KMS-11 (cell line): ENCODE results near the gene TCF19.
"Not testable (repeated sequence)": the region's sequence is repeated elsewhere in the genome, so short reads cannot be mapped to it uniquely, and the experiment has no call there.

Experiments used
- H2AFZ ChIP-seq: fragments of 200-600 bp; sonication (generic); 2 replicates; pipeline ENCODE4 v1.6.1; 2016; ENCODE audit warnings: antibody characterized with exemption, mixed run types, low read depth
- H3K27ac ChIP-seq: fragments of 200-600 bp; sonication (generic); 2 replicates; pipeline ENCODE4 v1.6.1; 2016; ENCODE audit warnings: mild to moderate bottlenecking, mixed run types
- H3K27me3 ChIP-seq: fragments of 200-600 bp; sonication (generic); 2 replicates; pipeline ENCODE4 v1.6.1; 2017; ENCODE audit warnings: mild to moderate bottlenecking, low read depth, mixed run types, moderate library complexity; ENCODE audit not compliant: insufficient read depth
- H3K36me3 ChIP-seq: fragments of 200-600 bp; sonication (generic); 2 replicates; pipeline ENCODE4 v1.6.1; 2017; ENCODE audit warnings: mild to moderate bottlenecking, mixed run types; ENCODE audit not compliant: insufficient read depth
- H3K4me1 ChIP-seq: fragments of 200-600 bp; sonication (generic); 2 replicates; pipeline ENCODE4 v1.6.1; 2016; ENCODE audit warnings: mild to moderate bottlenecking, low read depth, mixed run types; ENCODE audit not compliant: poor library complexity, severe bottlenecking
- H3K4me2 ChIP-seq: fragments of 200-600 bp; sonication (generic); 2 replicates; pipeline ENCODE4 v1.7.0; 2016; ENCODE audit warnings: mild to moderate bottlenecking, mixed run types
- H3K4me3 ChIP-seq: fragments of 200-600 bp; sonication (generic); IDR thresholded peaks from 2 replicates; pipeline ENCODE4 v1.6.1; 2017; ENCODE audit warnings: low read depth, low read length, mixed read lengths; ENCODE audit not compliant: insufficient read depth
- H3K79me2 ChIP-seq: fragments of 200-600 bp; sonication (generic); 2 replicates; pipeline ENCODE4 v1.6.1; 2016; ENCODE audit warnings: low read depth, mixed run types; ENCODE audit not compliant: insufficient read depth
- H3K9ac ChIP-seq: fragments of 200-600 bp; sonication (generic); 2 replicates; pipeline ENCODE4 v1.6.1; 2016; ENCODE audit warnings: mild to moderate bottlenecking, mixed run types
- H4K20me1 ChIP-seq: fragments of 200-600 bp; sonication (generic); 2 replicates; pipeline ENCODE4 v1.6.1; 2016; ENCODE audit warnings: mild to moderate bottlenecking, mixed run types; ENCODE audit not compliant: insufficient read depth
- CTCF ChIP-seq: fragments of 200-600 bp; sonication (generic); conservative IDR thresholded peaks from 2 replicates; pipeline ENCODE4 v1.6.1; 2017; ENCODE audit warnings: low read depth, mild to moderate bottlenecking, antibody characterized with exemption, low read length, moderate library complexity, mixed read lengths

Gene TCF19

GRCh38 chr6:31165986-31166385, 7.6 kb downstream of the TCF19 start:
- Histone ChIP-seq H3K4me1 (peaks cover 30% of the 10 kb centered on the region), H3K27me3 (no peaks in the 10 kb centered on the region), H3K9ac (no peak overlapping the region), H4K20me1 (0 out of 2 replicates have a peak, but pooled peaks cover 4% of the 10 kb centered on the region), H2AFZ (no peak overlapping the region), H3K36me3 (no peaks in the 10 kb centered on the region), H3K4me3 (no peak overlapping the region), H3K4me2 (no peak overlapping the region), H3K27ac (no peak overlapping the region), H3K79me2 (no peaks in the 10 kb centered on the region)
- no peak for TF ChIP-seq CTCF

- H3K4me3 ChIP-seq: no peak overlapping the region
- 0 out of 2 replicates have a peak, but pooled peaks cover 4% of the 10 kb centered on the region for H4K20me1 ChIP-seq
- H2AFZ ChIP-seq: no peak overlapping the region
- H3K27me3 ChIP-seq: no peaks in the 10 kb centered on the region
- no peaks in the 10 kb centered on the region for H3K79me2 ChIP-seq
- no peak overlapping the region for H3K27ac ChIP-seq
- H3K4me2 ChIP-seq: no peak overlapping the region
- H3K4me1 ChIP-seq: peaks cover 19% of the 10 kb centered on the region
- H3K9ac ChIP-seq: no peak overlapping the region
- no peak for TF ChIP-seq CTCF
- no peaks in the 10 kb centered on the region for H3K36me3 ChIP-seq
Measured at GRCh38 chr6:31168606-31169005, 10.2 kb downstream of the TCF19 start.

GRCh38 chr6:31169123-31169857, 10.9 kb downstream of the TCF19 start:
- no peak overlapping the region for H3K4me3 ChIP-seq
- TF ChIP-seq CTCF: no peak
- H2AFZ ChIP-seq: no peak overlapping the region
- no peak overlapping the region for H3K27ac ChIP-seq
- H3K36me3 ChIP-seq: no peaks in the 10 kb centered on the region
- peaks cover 12% of the 10 kb centered on the region for H3K4me1 ChIP-seq
- 0 out of 2 replicates have a peak, but pooled peaks cover 4% of the 10 kb centered on the region for H4K20me1 ChIP-seq
- no peaks in the 10 kb centered on the region for H3K27me3 ChIP-seq
- H3K4me2 ChIP-seq: no peak overlapping the region
- no peaks in the 10 kb centered on the region for H3K79me2 ChIP-seq
- H3K9ac ChIP-seq: no peak overlapping the region

DNA sequence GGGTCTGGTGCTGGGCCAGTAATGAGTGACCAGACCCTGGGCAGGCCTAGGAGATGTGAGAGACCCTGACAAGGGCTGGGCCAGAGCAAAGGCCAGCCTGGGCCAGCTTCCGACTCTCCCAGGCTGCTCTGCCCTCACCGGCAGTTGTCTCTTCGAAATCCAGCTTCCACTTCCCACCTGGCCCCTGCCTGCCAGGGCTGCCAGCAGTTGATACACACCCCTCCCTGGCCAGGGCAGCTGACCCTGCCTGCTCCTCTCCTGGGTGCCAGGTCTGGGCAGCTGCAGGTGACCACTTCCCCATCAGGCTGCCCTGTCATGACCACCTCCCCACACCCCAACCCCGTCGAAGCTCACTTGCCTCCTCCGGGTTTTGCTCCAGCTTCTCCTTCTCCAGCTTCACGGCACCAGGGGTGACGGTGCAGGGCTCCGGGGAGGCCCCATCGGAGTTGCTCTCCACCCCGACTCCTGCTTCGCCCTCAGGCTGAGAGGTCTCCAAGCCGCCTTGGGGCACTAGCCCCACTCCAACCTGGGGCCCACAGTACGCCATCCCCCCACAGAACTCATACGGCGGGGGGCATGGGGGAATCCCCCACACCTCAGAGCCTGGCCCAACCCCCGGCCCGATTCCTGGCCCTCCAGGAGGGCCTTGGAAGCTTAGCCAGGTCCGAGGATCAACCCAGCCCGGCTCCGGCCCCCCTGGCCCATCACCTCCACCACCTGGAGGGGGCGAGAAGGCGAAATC, 11.6 kb downstream of the TCF19 start:
- H3K79me2 ChIP-seq, H3K4me1 ChIP-seq, H3K4me2 ChIP-seq, H3K36me3 ChIP-seq, H3K4me3 ChIP-seq, H2AFZ ChIP-seq, H4K20me1 ChIP-seq, H3K27ac ChIP-seq, H3K27me3 ChIP-seq, H3K9ac ChIP-seq: not testable (repeated sequence)

- Histone ChIP-seq H3K36me3 (no peaks in the 10 kb centered on the region), H3K27me3 (no peaks in the 10 kb centered on the region), H2AFZ (no peak within 1 kb of the TSS), H4K20me1 (no peaks in the 10 kb centered on the region), H3K4me1 (peaks cover under 1% of the 10 kb centered on the region), H3K4me3 (no peak within 1 kb of the TSS), H3K4me2 (no peak within 1 kb of the TSS), H3K79me2 (no peaks in the 10 kb centered on the region), H3K27ac (no peak within 1 kb of the TSS), H3K9ac (no peak within 1 kb of the TSS)
- no peak for TF ChIP-seq CTCF
Measured at GRCh38 chr6:31170600-31170881, 12.2 kb downstream of the TCF19 start, which contains the start of gene POU5F1. Gene POU5F1, minus strand, starts transcription at chr6:31170682. Its CDS starts 62 bp downstream, at chr6:31170620.
